ENCODE measurements around the gene ARHGAP42.

ARHGAP42 gene

DNA sequence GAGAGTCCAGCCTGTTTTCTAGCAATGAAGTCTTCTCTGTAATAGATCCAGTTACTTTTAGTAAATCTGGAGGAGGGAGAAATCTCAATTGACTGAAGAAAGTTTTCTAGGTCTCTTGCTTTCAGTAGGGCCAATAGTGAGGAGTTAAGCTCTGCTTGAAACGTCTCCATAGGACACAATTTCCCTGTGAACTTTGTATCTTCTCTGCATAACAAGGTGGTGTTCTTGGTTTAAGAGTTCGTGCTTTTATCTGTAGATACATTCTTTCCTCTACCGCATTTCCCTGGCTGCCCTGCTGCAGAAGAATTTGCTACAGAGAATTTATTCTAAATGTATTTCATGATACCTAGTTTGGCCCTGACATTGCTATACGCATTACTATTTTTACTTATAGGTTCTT is 183.1 kb downstream of the ARHGAP42 start:
- no peak overlapping the region for H3K4me3 ChIP-seq (ENCODE audit: low read depth, low read length)
- TF ChIP-seq, protein P1, sequence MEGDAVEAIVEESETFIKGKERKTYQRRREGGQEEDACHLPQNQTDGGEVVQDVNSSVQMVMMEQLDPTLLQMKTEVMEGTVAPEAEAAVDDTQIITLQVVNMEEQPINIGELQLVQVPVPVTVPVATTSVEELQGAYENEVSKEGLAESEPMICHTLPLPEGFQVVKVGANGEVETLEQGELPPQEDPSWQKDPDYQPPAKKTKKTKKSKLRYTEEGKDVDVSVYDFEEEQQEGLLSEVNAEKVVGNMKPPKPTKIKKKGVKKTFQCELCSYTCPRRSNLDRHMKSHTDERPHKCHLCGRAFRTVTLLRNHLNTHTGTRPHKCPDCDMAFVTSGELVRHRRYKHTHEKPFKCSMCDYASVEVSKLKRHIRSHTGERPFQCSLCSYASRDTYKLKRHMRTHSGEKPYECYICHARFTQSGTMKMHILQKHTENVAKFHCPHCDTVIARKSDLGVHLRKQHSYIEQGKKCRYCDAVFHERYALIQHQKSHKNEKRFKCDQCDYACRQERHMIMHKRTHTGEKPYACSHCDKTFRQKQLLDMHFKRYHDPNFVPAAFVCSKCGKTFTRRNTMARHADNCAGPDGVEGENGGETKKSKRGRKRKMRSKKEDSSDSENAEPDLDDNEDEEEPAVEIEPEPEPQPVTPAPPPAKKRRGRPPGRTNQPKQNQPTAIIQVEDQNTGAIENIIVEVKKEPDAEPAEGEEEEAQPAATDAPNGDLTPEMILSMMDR (IDR thresholded peaks at IDR 0.05; ENCODE audit: low read depth, low read length), result no peak

DNA sequence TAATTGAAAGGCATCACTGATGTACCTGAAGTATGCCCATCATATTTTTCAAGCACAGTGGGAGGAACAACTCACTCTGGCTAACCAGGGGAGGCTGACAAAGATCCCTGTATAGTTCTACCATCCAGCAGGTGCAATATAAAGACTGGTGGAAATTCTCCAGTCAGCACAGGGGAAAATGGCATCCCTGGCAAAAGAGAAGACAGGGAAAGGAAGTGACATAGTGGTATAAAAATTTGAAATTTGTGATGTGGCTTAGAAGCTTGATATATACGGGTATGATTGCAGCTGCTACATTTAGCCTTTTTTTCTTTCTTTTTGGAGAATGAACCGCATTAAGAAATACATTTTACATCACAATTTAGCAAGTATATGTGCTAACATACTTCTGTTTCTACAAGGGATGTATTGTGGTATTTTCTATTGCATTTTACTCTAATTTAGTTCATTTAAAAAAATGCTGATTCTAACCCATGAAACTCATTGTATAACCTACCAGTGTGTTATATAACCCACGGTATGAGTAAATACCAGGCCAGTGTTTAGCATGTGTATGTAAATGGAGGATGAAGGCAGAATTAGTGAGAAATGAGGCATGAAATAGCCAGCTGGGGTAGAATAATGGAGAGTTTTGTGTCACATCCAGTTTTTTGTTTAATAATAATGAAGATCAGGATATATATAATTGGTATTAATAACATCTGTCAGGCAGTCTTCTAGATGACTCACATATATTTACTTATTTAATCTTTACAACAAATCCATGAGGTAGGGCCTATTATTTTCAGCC is 186.1 kb downstream of the ARHGAP42 start:
- TF ChIP-seq, protein P1 (IDR thresholded peaks at IDR 0.05; ENCODE audit: low read depth, low read length), result no peak
- no peak overlapping the region for H3K4me3 ChIP-seq (ENCODE audit: low read depth, low read length)

DNA sequence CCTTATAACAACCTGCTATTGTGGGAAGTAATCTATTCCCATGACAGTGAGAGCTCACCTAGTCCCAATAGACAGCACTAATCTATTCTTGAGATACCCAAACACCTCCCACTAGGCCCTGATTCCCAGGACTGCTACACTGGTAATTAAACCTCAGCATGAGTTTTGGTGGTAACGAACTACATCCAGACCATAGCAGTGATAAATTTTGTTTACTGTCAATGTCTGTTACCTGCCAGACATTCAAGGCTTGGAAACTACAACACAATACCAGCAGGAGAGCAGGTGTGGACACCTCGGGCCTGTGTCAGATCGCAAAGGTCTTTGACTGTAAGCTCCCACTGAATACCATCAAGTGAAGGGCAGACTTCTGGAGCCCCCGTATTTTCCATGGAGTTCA is 187.1 kb downstream of the ARHGAP42 start:
- TF ChIP-seq, protein P1 (IDR thresholded peaks at IDR 0.05; ENCODE audit: low read depth, low read length), result no peak
- no peak overlapping the region for H3K4me3 ChIP-seq (ENCODE audit: low read depth, low read length)

DNA sequence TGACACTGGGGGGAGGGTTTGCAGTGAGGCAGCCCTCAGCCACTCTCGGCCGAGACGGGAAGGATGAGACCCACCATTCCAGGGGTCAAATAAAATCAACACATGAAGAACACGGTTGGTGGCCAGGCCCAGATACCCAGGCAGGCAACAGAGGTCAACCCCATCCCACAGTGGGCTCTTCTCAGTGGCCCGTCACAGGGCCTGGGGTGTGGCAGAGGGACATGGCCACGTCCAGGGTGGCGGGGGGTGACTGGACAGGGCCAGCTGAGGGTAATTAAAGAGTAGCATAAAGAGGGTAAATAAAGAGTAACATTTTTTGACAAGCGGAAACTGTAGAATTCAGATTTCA is 188.4 kb downstream of the ARHGAP42 start:
- H3K4me3 ChIP-seq (ENCODE audit: low read depth, low read length), result no peak overlapping the region
- TF ChIP-seq, protein P1 (IDR thresholded peaks at IDR 0.05; ENCODE audit: low read depth, low read length), result no peak

DNA sequence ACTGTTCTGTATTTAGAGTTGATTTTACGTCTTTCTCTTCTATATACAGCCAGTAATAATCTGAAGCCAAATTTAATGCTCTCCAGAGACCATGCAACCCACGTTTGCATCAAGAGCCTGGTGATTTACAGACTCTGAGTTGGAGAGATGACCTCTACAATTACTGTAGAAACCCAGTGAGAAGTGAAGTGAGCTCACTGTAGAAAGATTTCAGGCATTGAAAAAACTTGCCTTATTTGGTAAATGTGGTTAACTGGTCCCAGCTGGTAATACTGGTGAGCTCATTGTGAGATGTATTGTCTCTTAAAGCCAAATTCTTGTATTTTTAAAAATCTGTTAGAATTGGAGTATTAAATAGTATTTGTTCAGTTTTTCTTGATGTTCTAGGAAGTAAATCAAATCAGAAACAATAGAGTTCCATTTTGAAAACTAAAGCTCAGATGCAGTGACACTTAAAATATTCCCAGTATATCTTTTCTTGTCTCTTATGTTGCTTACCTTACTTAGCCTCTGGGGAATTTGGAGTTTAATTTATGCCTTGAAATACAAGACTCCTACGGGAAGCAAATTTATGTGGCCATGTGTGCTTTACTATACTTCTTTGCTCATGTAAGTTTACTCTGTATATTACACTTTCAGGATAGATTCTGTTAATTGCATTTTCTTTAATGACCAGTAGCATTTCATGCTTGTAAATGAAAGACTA is 189.9 kb downstream of the ARHGAP42 start:
- no peak overlapping the region for H3K4me3 ChIP-seq (ENCODE audit: low read depth, low read length)
- TF ChIP-seq, protein P1 (IDR thresholded peaks at IDR 0.05; ENCODE audit: low read depth, low read length), result no peak

DNA sequence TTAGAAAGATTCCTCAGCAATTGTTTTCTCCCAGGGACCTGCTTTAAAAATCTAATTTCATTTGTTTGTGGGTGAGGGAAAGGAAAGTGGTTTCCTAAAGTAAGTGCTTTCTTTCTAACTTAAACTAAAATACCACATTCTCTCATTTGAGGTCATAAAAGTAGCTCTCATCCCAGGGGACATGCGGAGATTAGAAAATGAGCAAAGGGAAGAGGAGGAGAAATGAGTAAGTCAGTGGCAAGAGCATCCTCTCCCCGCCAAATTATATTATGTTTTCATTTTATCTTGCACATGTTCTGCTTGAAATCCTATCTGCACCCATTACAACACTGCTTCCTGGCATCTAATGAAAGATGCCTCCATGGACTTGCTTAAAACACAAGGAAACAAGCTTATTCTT is 191.4 kb downstream of the ARHGAP42 start:
- no peak overlapping the region for H3K4me3 ChIP-seq (ENCODE audit: low read depth, low read length)
- TF ChIP-seq, protein P1 (IDR thresholded peaks at IDR 0.05; ENCODE audit: low read depth, low read length), result no peak

DNA sequence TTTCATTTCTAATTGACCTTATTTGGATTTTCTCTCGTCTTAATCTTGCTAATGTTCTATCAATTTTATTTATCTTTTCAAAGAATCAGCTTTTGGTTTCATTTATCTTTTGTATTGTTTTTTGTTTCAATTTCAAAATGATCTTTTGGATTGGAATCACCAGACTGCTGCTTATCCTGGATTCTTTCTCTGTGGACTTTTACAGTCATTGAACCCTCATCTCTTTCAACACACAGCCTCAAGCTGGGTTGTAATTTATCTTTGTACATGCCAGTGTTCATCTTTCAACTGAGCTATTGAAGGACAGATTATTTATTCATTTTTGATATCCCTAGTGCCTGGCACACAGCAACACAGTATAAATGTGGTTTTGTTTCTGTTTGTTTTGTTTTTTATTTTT is 195.9 kb downstream of the ARHGAP42 start:
- TF ChIP-seq, protein P1 (IDR thresholded peaks at IDR 0.05; ENCODE audit: low read depth, low read length), result no peak
- H3K4me3 ChIP-seq (ENCODE audit: low read depth, low read length), result no peak overlapping the region

Measured in WI38 (cell line).